H1 (cell line): ENCODE data around the gene TRABD2A. TPM values are rescaled to one million over a fixed set of nuclear protein-coding genes. Genes with fewer than 3 reads are reported as not detected.

Experiments
- CTCF ChIA-PET: fragments of 300-600 bp; sonication (Branson Sonifier 250); formaldehyde crosslinking; loops from one replicate; lab custom pipeline; 2021; ENCODE audit not compliant: partially characterized antibody; lab: Charles Lee
- POLR2A ChIA-PET: fragments of 300-600 bp; sonication (Branson Sonifier 250); formaldehyde crosslinking; loops from one replicate; lab custom pipeline; 2021; ENCODE audit warnings: inconsistent platforms; ENCODE audit not compliant: partially characterized antibody; lab: Charles Lee
- DNase-seq, 2 experiments: peaks; one replicate each; pipeline versions ENCODE4 v3.0.0 to v3.0.0-alpha.2; 2010 to 2022; ENCODE audit warnings: low spot score in 2 of 2, low read depth in 1 of 2, mixed read lengths in 1 of 2
- FAIRE-seq: peaks from 2 replicates; lab custom pipeline; 2011; peaks lifted over from hg19 to GRCh38; lab: Jason Lieb, UNC
- H2AFZ ChIP-seq: 2 replicates; pipeline ENCODE4 v1.8.1; 2012; ENCODE audit warnings: low read length, inconsistent platforms
- H2AK5ac ChIP-seq: 2 replicates; pipeline ENCODE4 v1.6.1; 2013; ENCODE audit warnings: low read depth, low read length
- H2BK120ac ChIP-seq: replicated peaks from 2 replicates; pipeline ENCODE3; 2013; ENCODE audit warnings: low read depth, low read length, inconsistent platforms
- H2BK12ac ChIP-seq: 2 replicates; pipeline ENCODE4 v1.6.1; 2013; ENCODE audit warnings: low read depth, low read length
- H2BK15ac ChIP-seq: 2 replicates; pipeline ENCODE4 v1.6.1; 2013; ENCODE audit warnings: low read length
- H2BK20ac ChIP-seq: 2 replicates; pipeline ENCODE4 v1.6.1; 2013; ENCODE audit warnings: low read length
- H2BK5ac ChIP-seq: 2 replicates; pipeline ENCODE4 v1.6.1; 2013; ENCODE audit warnings: low read depth, low read length
- H3K14ac ChIP-seq: 2 replicates; pipeline ENCODE4 v1.6.1; 2013; ENCODE audit warnings: inconsistent platforms; ENCODE audit not compliant: insufficient read length
- H3K18ac ChIP-seq: 2 replicates; pipeline ENCODE4 v1.6.1; 2013; ENCODE audit warnings: low read length; ENCODE audit errors: extremely low read depth
- H3K23ac ChIP-seq: 2 replicates; pipeline ENCODE4 v1.6.1; 2013; ENCODE audit warnings: inconsistent platforms; ENCODE audit not compliant: insufficient read length
- H3K23me2 ChIP-seq: 2 replicates; pipeline ENCODE4 v1.6.1; 2013; ENCODE audit warnings: low read depth, low read length
- H3K27ac ChIP-seq: 2 replicates; pipeline ENCODE4 v1.6.1; 2011; ENCODE audit warnings: low read depth, low read length, inconsistent platforms
- H3K27me3 ChIP-seq, 4 experiments: replicated peaks in 1 of 4; 1 replicate in 1 of 4; 2 replicates in 3 of 4; pipeline versions ENCODE4 v1.6.1 to v1.8.1; 2011 to 2013; ENCODE audit warnings: low read length in 3 of 4, mild to moderate bottlenecking in 3 of 4, inconsistent platforms in 2 of 4, mixed read lengths in 2 of 4, moderate library complexity in 1 of 4; ENCODE audit not compliant: control insufficient read depth in 3 of 4, insufficient read depth in 3 of 4; ENCODE audit errors: extremely low read depth in 1 of 4
- H3K36me3 ChIP-seq, 4 experiments: 2 replicates each; pipeline versions ENCODE4 v1.6.1 to v1.8.1; 2011 to 2013; ENCODE audit warnings: mild to moderate bottlenecking in 4 of 4, low read length in 3 of 4, moderate library complexity in 2 of 4, control low read depth in 1 of 4, inconsistent platforms in 1 of 4; ENCODE audit not compliant: insufficient read depth in 4 of 4, control insufficient read depth in 2 of 4
- H3K4ac ChIP-seq: replicated peaks from 2 replicates; pipeline ENCODE3; 2013; ENCODE audit warnings: low read length, low read depth, mixed read lengths, inconsistent platforms; ENCODE audit not compliant: insufficient read length
- H3K4me1 ChIP-seq, 4 experiments: replicated peaks in 1 of 4; 1 replicate in 1 of 4; 2 replicates in 3 of 4; pipeline versions ENCODE4 v1.6.1 to v1.8.1; 2011 to 2013; ENCODE audit warnings: low read length in 3 of 4, inconsistent platforms in 2 of 4, mixed read lengths in 1 of 4; ENCODE audit not compliant: insufficient read depth in 4 of 4, control insufficient read depth in 3 of 4
- H3K4me2 ChIP-seq, 2 experiments: 2 replicates each; pipeline versions ENCODE4 v1.6.1 to v1.8.1; 2011 to 2013; ENCODE audit warnings: low read depth in 2 of 2, low read length in 2 of 2, control low read depth in 1 of 2, inconsistent platforms in 1 of 2, mild to moderate bottlenecking in 1 of 2; ENCODE audit not compliant: insufficient read depth in 1 of 2
- H3K4me3 ChIP-seq, 4 experiments: fragments of 200-600, 300-600 bp in 1 of 4; sonication (generic), shearing (Covaris generic), sonication (Bioruptor Twin) in 1 of 4; 2 replicates each; pipeline versions ENCODE4 v1.5.1 to v1.8.1; 2011 to 2016; ENCODE audit warnings: low read length in 4 of 4, low read depth in 3 of 4, control low read depth in 2 of 4, inconsistent platforms in 2 of 4, mild to moderate bottlenecking in 2 of 4, mixed read lengths in 1 of 4, moderate library complexity in 1 of 4; ENCODE audit not compliant: insufficient read depth in 2 of 4; ENCODE audit errors: extremely low read depth in 1 of 4
- H3K56ac ChIP-seq: replicated peaks from 2 replicates; pipeline ENCODE3; 2013; ENCODE audit warnings: low read depth, mild to moderate bottlenecking, mixed read lengths, low read length, inconsistent platforms; ENCODE audit not compliant: insufficient read length
- H3K79me1 ChIP-seq: 2 replicates; pipeline ENCODE4 v1.6.1; 2013; ENCODE audit warnings: low read depth, low read length, control low read depth
- H3K79me2 ChIP-seq, 2 experiments: 2 replicates each; pipeline versions ENCODE4 v1.6.1 to v1.8.1; 2012 to 2013; ENCODE audit warnings: low read length in 2 of 2, mild to moderate bottlenecking in 2 of 2, inconsistent platforms in 1 of 2; ENCODE audit not compliant: insufficient read depth in 2 of 2, control insufficient read depth in 1 of 2
- H3K9ac ChIP-seq, 4 experiments: replicated peaks in 1 of 4; 1 replicate in 1 of 4; 2 replicates in 3 of 4; pipeline versions ENCODE4 v1.6.1 to v1.8.1; 2011 to 2013; ENCODE audit warnings: low read depth in 3 of 4, low read length in 3 of 4, control low read depth in 2 of 4, mild to moderate bottlenecking in 2 of 4, moderate library complexity in 2 of 4, inconsistent platforms in 1 of 4; ENCODE audit errors: extremely low read depth in 1 of 4
- H3K9me3 ChIP-seq, 2 experiments: 2 replicates each; pipeline versions ENCODE4 v1.6.1 to v1.8.1; 2012 to 2013; ENCODE audit warnings: mild to moderate bottlenecking in 2 of 2, moderate library complexity in 2 of 2, control low read depth in 1 of 2, inconsistent platforms in 1 of 2, low read depth in 1 of 2, low read length in 1 of 2, mixed read lengths in 1 of 2; ENCODE audit not compliant: insufficient read depth in 2 of 2
- H4K20me1 ChIP-seq, 2 experiments: replicated peaks in 1 of 2; 2 replicates each; pipeline versions ENCODE3 to v1.8.1; 2011 to 2013; ENCODE audit warnings: inconsistent platforms in 2 of 2, low read length in 2 of 2, mild to moderate bottlenecking in 1 of 2; ENCODE audit not compliant: insufficient read depth in 2 of 2, control insufficient read depth in 1 of 2
- H4K5ac ChIP-seq: 2 replicates; pipeline ENCODE4 v1.6.1; 2013; ENCODE audit warnings: low read length, low read depth, mixed read lengths, inconsistent platforms; ENCODE audit not compliant: insufficient read length
- H4K8ac ChIP-seq: 2 replicates; pipeline ENCODE4 v1.8.0; 2013; ENCODE audit warnings: mild to moderate bottlenecking, moderate library complexity, low read length, inconsistent platforms; ENCODE audit not compliant: insufficient read depth; ENCODE audit errors: extremely low read depth
- H4K91ac ChIP-seq: replicated peaks from 2 replicates; pipeline ENCODE3; 2013; ENCODE audit warnings: low read length, mixed read lengths, inconsistent platforms; ENCODE audit not compliant: insufficient read length
- BACH1 ChIP-seq: IDR thresholded peaks from 2 replicates; pipeline ENCODE4 v1.6.1; 2012; ENCODE audit warnings: low read length, improper control_type of control experiment
- CTCF ChIP-seq, 3 experiments: IDR thresholded peaks; 1 replicate in 2 of 3; 2 replicates in 1 of 3; pipeline versions ENCODE4 v1.5.1 to v1.6.1; 2011; ENCODE audit warnings: low read length in 3 of 3, mild to moderate bottlenecking in 3 of 3, inconsistent platforms in 2 of 3, low read depth in 1 of 3, moderate library complexity in 1 of 3; ENCODE audit not compliant: insufficient read depth in 1 of 3; ENCODE audit errors: control extremely low read depth in 1 of 3
- GABPA ChIP-seq: IDR thresholded peaks from 2 replicates; pipeline ENCODE4 v1.6.1; 2011; ENCODE audit warnings: mild to moderate bottlenecking, low read length, moderate library complexity, borderline replicate concordance; ENCODE audit not compliant: insufficient read depth
- GTF2F1 ChIP-seq: IDR thresholded peaks from 2 replicates; pipeline ENCODE4 v1.6.1; 2012; ENCODE audit warnings: low read depth, low read length, improper control_type of control experiment, borderline replicate concordance
- HDAC6 ChIP-seq: IDR thresholded peaks from one replicate; pipeline ENCODE4 v1.7.1; 2012; ENCODE audit warnings: low read depth, mild to moderate bottlenecking, inconsistent platforms, low read length, moderate library complexity
- NANOG ChIP-seq: IDR thresholded peaks from 2 replicates; pipeline ENCODE4 v1.6.1; 2011; ENCODE audit warnings: low read length, low read depth, mild to moderate bottlenecking, inconsistent platforms; ENCODE audit not compliant: insufficient read depth, poor library complexity, severe bottlenecking
- PHF8 ChIP-seq: fragments of 200-600 bp; sonication (generic); conservative IDR thresholded peaks from 2 replicates; pipeline ENCODE4 v1.7.1; 2012; ENCODE audit warnings: low read depth, mild to moderate bottlenecking, inconsistent platforms, low read length, moderate library complexity
- POLR2A ChIP-seq, 2 experiments: IDR thresholded peaks; 1 replicate in 1 of 2; 2 replicates in 1 of 2; pipeline ENCODE4 v1.6.1; 2011; ENCODE audit warnings: low read depth in 2 of 2, low read length in 2 of 2, mild to moderate bottlenecking in 2 of 2; ENCODE audit errors: control extremely low read depth in 1 of 2
- POLR2AphosphoS5 ChIP-seq: IDR thresholded peaks from 2 replicates; pipeline ENCODE4 v1.6.1; 2011; ENCODE audit warnings: low read depth, low read length
- SIRT6 ChIP-seq: IDR thresholded peaks from one replicate; pipeline ENCODE4 v1.7.1; 2012; ENCODE audit warnings: low read length, inconsistent platforms
- SRF ChIP-seq: IDR thresholded peaks from 2 replicates; pipeline ENCODE4 v1.6.1; 2011; ENCODE audit warnings: mild to moderate bottlenecking, low read depth, low read length, moderate library complexity
- SUZ12 ChIP-seq: fragments of 200-600 bp; sonication (generic); IDR thresholded peaks from 2 replicates; pipeline ENCODE4 v1.6.1; 2012; ENCODE audit warnings: mild to moderate bottlenecking, inconsistent platforms, low read length, moderate library complexity, mixed read lengths
- WGBS, 2 experiments: shearing (Covaris generic) in 1 of 2; methylation state at CpG; one replicate each; pipeline versions ENCODE4 v1.1.6 to v1.1.7; 2013 to 2015; ENCODE audit warnings: low lambda C conversion rate in 2 of 2, mixed read lengths in 2 of 2, inconsistent platforms in 1 of 2, low coverage in 1 of 2, missing lambda C conversion rate in 1 of 2; ENCODE audit not compliant: insufficient replicate concordance in 2 of 2, insufficient coverage in 1 of 2, insufficient read length in 1 of 2; ENCODE audit errors: extremely low coverage in 1 of 2, missing lambda C conversion rate in 1 of 2; 5-methylcytosine and 5-hydroxymethylcytosine counted together
- polyA plus RNA-seq, 7 experiments: library from polyadenylated mRNA; depleted of rRNA in 3 of 7; stranded (reverse) in 5 of 7; unstranded in 2 of 7; fragments of >200 nt in 5 of 7; fragments of 200-250 nt in 2 of 7; gene quantifications; 1 replicate in 5 of 7; 2 replicates in 1 of 7; 4 replicates in 1 of 7; pipeline versions ENCODE4 v1.2.1 to v1.2.3, GENCODE V29; 2011 to 2013; ENCODE audit warnings: missing spikeins in 2 of 7, mixed read lengths in 2 of 7
- total RNA-seq: library from RNA; stranded (reverse); fragmentation: NEBNext Ultra II Directional; extraction: Animal tissue kit (Norgen Biotek cat#: 25700); gene quantifications from 2 replicates; pipeline ENCODE4 v1.2.1, GENCODE V29; 2021

Gene TRABD2A
- total and polyA plus RNA-seq, 2 of the 8 experiments (the other 6 are each of a cell fraction or from before 2014, with no cell fraction given), result 17.3 to 18.6 TPM

GRCh38 chr2:84918430-84918829 lies 37.5 kb upstream of the TRABD2A start:
- no peak overlapping the region for H3K23ac ChIP-seq
- DNase-seq, result no peak
- no peak overlapping the region for H3K27ac ChIP-seq
- H3K79me2 ChIP-seq, result no peaks in the 10 kb centered on the region
- H3K14ac ChIP-seq, result no peak overlapping the region
- no peaks in the 10 kb centered on the region for H3K79me1 ChIP-seq
- no peaks in the 10 kb centered on the region for H3K27me3 ChIP-seq
- no peak overlapping the region for H4K5ac ChIP-seq
- no peak overlapping the region for H3K4me2 ChIP-seq
- no peak overlapping the region for H3K4me3 ChIP-seq
- H2BK20ac ChIP-seq, result no peak overlapping the region
- H2BK5ac ChIP-seq, result no peak overlapping the region
- ChIA-PET POLR2A (interaction anchor here (1.3 to 3.4 kb wide), 2 partner anchors 13 to 52 kb away, joined by 3 to 25 read pairs; partner anchors contain the start of genes KCMF1 and TMSB10), CTCF (interaction anchor here (2.2 kb wide), 1 partner anchor 7 kb away, joined by 26 read pairs; no protein-coding TSS in a partner anchor)
- FAIRE-seq, result no peak
- H3K23me2 ChIP-seq, result no peaks in the 10 kb centered on the region
- no peak overlapping the region for H2BK15ac ChIP-seq
- WGBS, 2 experiments, result 91% methylated on average over 2 of the region's 2 CpGs; no CpG with 5 or more reads in 1 of the 2 experiments
- H3K4me1 ChIP-seq, result no peaks in the 10 kb centered on the region
- H2BK120ac ChIP-seq, result no peak overlapping the region
- no peak overlapping the region for H2AK5ac ChIP-seq
- no peak overlapping the region for H4K91ac ChIP-seq
- H4K20me1 ChIP-seq, result no peaks in the 10 kb centered on the region
- no peak overlapping the region for H4K8ac ChIP-seq
- no peak overlapping the region for H3K18ac ChIP-seq
- H2AFZ ChIP-seq, result no peak overlapping the region
- H3K9ac ChIP-seq, result no peak overlapping the region
- H3K4ac ChIP-seq, result no peak overlapping the region
- H3K9me3 ChIP-seq, result no peaks in the 10 kb centered on the region
- H3K36me3 ChIP-seq, result no peaks in the 10 kb centered on the region
- no peak overlapping the region for H3K56ac ChIP-seq
- no peak overlapping the region for H2BK12ac ChIP-seq
- TF ChIP-seq GABPA (no peak), CTCF (IDR thresholded peaks at IDR 0.05; ENCODE audit: control extremely low read depth in 1 of 3, insufficient read depth in 1 of 3, low read depth in 1 of 3, low read length in 3 of 3) (no peak), NANOG (no peak), HDAC6 (no peak), POLR2A (IDR thresholded peaks at IDR 0.05; ENCODE audit: control extremely low read depth in 1 of 2, low read depth in 2 of 2, low read length in 2 of 2) (no peak), SUZ12 (no peak), SIRT6 (no peak), PHF8 (no peak), SRF (no peak), POLR2AphosphoS5 (no peak), GTF2F1 (no peak), BACH1 (no peak)
